Stimulated activated effector memory CD8-positive, alpha-beta T cell treated with anti-CD3 and anti-CD28 coated beads, Interleukin-12 subunit alpha, Interleukin-12 subunit beta, amount 100 ng/mL, for 72 hours (primary cell): ENCODE results near the gene KANSL1.

Experiments used
- ATAC-seq: fragments of 150-1000 bp; cut with Tn5 transposase; 2 replicates; pipeline ENCODE4 v1.10.0; 2021
- DNase-seq, 2 donors: peaks; one replicate each; pipeline ENCODE4 v3.0.0; 2021 to 2022; ENCODE audit warnings: low spot score in 2 of 2
- H3K27ac Mint-ChIP-seq: one replicate; pipeline ENCODE4 v1.8.0; 2022; ENCODE audit warnings: mild to moderate bottlenecking, mixed read lengths
- H3K36me3 Mint-ChIP-seq: one replicate; pipeline ENCODE4 v1.8.0; 2022; ENCODE audit warnings: mild to moderate bottlenecking, mixed read lengths
- H3K4me1 Mint-ChIP-seq: one replicate; pipeline ENCODE4 v1.8.0; 2022; ENCODE audit warnings: mixed read lengths
- H3K4me3 Mint-ChIP-seq: one replicate; pipeline ENCODE4 v1.8.0; 2022; ENCODE audit warnings: mild to moderate bottlenecking, mixed read lengths
- H3K9me3 Mint-ChIP-seq: one replicate; pipeline ENCODE4 v1.8.0; 2022; ENCODE audit warnings: mixed read lengths

The KANSL1 gene

DNA sequence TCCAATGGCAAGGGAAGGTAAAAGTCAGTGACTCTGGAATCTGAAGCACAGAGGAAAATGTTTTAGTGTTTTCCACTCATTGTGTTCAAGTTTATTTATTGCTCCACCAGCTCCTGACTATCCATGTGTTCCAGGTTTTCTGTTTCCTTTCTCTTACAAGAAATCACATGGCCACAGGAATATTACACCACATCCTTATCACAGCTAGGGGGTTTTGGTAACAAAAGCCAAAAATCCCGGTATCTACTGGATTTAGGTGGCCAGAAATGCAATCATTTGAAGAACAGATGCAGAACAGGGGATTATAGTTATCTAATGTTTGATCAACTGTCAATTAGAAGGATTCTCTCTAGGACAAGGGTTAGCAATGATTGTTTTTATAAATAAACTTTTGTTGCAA lies 146.3 kb downstream of the KANSL1 start:
- peak overlapping the region; percentile 40 for H3K27ac Mint-ChIP-seq
- peaks cover 100% of the 10 kb centered on the region for H3K36me3 Mint-ChIP-seq
- ATAC-seq (no peak), DNase-seq (no peak)
- H3K4me3 Mint-ChIP-seq = no peak overlapping the region
- H3K4me1 Mint-ChIP-seq = peaks cover 36% of the 10 kb centered on the region
- H3K9me3 Mint-ChIP-seq = no peaks in the 10 kb centered on the region

DNA sequence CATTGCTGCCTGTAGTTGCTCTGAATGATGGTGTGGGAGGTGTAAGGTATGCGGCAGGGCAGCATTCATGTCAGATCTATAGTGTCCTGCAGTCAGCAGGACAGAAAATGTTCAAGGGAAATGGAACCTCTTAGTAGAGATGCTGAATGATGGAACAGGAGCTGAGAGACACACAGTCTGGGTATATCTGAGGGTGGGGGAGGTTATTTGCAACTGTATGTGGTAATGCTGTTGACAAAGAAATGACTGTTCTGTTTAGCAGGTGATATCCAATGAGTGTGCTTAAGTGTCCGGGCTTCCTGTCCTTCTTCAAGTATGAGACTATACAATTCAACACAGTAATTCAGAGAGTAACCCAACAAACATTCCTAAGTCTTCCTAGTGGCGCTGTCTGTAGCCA lies 147.6 kb downstream of the KANSL1 start:
- Mint-ChIP-seq H3K9me3 (no peaks in the 10 kb centered on the region), H3K27ac (peak overlapping the region; percentile 2), H3K4me1 (peaks cover 23% of the 10 kb centered on the region), H3K4me3 (no peak overlapping the region), H3K36me3 (peaks cover 100% of the 10 kb centered on the region)
- ATAC-seq = peak; percentile 85
- no peak for DNase-seq

DNA sequence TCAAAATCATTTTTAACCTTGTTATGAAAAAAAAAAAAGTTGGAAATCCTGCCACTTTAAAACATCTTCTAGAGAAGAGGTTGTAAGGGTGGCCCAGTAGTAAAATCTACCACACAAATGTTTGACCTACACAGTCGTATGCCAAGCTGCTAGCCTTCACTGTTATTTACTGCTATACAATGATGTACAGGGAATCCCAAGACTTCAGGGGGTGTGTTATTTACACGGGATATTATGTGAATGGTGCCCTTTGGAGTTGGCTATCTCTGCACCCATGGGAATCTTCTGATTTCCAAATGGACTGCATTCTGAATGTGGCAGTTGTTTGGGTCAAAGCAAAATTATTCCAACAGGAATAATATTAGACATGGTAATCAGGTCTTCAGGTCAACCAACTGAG lies 148.2 kb downstream of the KANSL1 start:
- Mint-ChIP-seq H3K36me3 (peaks cover 100% of the 10 kb centered on the region), H3K4me1 (peaks cover 19% of the 10 kb centered on the region), H3K4me3 (no peak overlapping the region), H3K27ac (peak overlapping the region; percentile 52), H3K9me3 (no peaks in the 10 kb centered on the region)
- no peak for DNase-seq
- no peak for ATAC-seq

DNA sequence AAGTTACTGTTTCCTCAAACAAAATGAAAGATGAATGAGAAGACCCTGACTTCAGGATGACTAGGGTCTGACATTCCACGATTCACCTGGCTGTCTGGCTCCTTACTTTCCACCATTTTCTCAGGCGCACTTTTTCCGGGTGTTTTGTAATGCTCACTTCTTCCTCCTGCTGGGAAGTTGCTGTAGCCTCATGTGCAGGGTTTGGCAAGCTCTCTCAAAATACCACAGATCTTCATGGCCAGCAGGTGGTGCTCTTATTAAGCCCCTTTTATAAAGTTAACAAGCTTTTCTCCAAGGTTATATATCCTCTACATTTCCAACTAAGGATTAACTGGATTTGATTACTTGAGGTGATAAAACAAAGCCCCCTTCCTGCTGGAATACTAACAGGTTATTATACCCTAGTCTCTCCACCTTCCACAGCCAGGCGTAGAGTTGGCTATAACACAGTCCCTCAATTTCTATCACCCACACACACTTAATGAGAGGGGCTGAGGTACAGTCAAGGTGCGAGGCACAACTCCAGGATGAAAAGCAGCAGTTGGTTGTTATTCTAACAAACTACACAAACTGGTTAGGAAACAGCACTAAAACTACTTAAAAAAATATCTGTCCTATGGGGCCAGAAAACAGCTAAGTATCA lies 148.8 kb downstream of the KANSL1 start:
- DNase-seq (peak; percentile 20 to 58), ATAC-seq (peak; percentile 51)
- H3K9me3 Mint-ChIP-seq = no peaks in the 10 kb centered on the region
- H3K27ac Mint-ChIP-seq = peak overlapping the region; percentile 52
- peaks cover 100% of the 10 kb centered on the region for H3K36me3 Mint-ChIP-seq
- H3K4me1 Mint-ChIP-seq = peaks cover 19% of the 10 kb centered on the region
- no peak overlapping the region for H3K4me3 Mint-ChIP-seq

DNA sequence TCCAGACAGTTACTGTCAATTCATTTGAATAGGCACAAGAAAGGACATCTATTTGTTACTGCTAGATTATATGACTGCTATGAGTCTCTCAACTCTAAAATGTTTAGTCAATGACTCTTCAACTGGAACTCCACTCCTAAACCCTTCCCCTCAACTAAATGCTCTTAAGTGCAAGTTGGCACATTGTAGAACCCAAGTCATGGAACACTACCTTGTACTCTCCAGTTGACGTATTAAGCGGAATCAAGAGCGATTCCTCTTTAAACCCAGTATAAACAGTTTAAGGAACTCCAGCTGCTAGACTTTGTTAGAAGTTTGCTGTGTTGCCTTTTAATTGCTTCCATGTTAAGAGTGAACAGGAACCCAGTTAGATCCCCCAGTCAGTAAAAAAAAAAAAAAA lies 149.6 kb downstream of the KANSL1 start:
- Mint-ChIP-seq H3K4me3 (no peak overlapping the region), H3K4me1 (peaks cover 19% of the 10 kb centered on the region), H3K27ac (peak overlapping the region; percentile 52), H3K9me3 (no peaks in the 10 kb centered on the region), H3K36me3 (peaks cover 100% of the 10 kb centered on the region)
- no peak for DNase-seq
- no peak for ATAC-seq

DNA sequence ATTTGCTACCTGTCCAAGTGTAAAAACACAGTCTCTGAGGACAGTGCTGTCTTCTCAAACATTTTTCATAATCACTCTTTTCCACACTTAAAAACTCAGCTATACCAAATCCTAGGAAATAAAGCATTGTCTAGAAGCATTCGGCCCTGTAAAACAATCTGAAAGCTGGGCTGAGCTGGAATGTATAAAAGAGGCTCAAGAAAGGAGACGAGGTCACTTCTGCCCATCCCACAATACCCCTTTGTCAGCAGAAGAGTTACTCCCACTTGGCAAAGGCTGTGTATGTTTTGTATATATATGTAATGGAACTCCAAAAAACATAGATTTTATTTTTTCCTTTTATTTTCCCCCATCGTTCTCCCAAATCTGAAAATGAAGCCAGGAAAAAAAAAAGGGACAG lies 150.3 kb downstream of the KANSL1 start:
- Mint-ChIP-seq H3K9me3 (no peaks in the 10 kb centered on the region), H3K4me3 (no peak overlapping the region), H3K36me3 (peaks cover 100% of the 10 kb centered on the region), H3K27ac (no peak overlapping the region), H3K4me1 (peaks cover 26% of the 10 kb centered on the region)
- no peak for DNase-seq
- ATAC-seq = no peak

DNA sequence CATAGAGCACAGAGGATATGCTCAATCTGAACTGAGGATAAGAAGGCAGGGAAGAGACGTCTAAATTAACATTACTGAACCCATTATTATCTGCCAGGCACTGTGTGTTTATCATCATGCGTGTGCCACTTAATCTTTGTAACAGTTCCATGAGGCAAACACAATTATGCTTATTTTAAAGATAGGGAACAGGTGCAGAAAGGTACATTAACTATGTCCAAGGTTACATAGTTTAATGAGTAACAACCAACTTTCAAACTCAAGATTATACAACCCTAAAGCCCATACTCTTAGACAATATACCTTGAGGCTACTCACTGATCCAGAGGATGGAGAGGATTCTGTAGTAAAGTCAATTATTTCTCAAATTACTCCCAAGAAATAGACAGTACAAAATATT lies 151.0 kb downstream of the KANSL1 start:
- H3K4me3 Mint-ChIP-seq = no peak overlapping the region
- H3K9me3 Mint-ChIP-seq = no peaks in the 10 kb centered on the region
- H3K27ac Mint-ChIP-seq = no peak overlapping the region
- ATAC-seq (no peak), DNase-seq (no peak)
- H3K4me1 Mint-ChIP-seq = peaks cover 27% of the 10 kb centered on the region
- peaks cover 100% of the 10 kb centered on the region for H3K36me3 Mint-ChIP-seq

DNA sequence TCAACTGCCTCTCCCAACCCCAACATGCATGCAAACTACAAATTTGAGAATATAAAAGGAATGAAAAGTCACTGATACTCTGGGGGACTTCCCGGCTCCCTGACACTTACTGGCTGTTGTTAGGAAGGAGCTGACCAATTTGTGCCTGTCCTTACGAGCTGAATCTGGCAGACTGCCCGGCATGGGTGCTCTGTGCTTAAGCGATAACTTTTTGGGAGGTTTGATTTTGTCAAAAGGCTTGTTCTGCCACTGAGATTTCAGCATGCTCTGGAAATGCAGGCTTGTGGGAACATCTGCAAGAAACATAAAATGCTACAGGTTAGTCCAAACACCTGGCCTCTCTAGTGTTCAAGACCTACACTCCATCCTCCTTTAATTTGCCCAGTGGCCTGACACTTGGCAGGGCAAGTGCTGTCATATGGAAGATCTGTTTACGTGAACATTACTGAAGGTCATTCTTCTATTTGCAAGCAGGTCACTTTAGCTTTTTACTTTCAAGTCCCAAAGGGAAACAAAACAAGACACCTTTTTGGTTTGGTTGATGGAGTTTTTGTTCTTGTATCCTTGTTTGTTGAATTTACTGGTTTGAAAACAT lies 153.5 kb downstream of the KANSL1 start:
- no peak for ATAC-seq
- H3K9me3 Mint-ChIP-seq = no peaks in the 10 kb centered on the region
- peaks cover 25% of the 10 kb centered on the region for H3K4me1 Mint-ChIP-seq
- peaks cover 99% of the 10 kb centered on the region for H3K36me3 Mint-ChIP-seq
- no peak for DNase-seq
- H3K27ac Mint-ChIP-seq = peak overlapping the region; percentile 29
- no peak overlapping the region for H3K4me3 Mint-ChIP-seq

DNA sequence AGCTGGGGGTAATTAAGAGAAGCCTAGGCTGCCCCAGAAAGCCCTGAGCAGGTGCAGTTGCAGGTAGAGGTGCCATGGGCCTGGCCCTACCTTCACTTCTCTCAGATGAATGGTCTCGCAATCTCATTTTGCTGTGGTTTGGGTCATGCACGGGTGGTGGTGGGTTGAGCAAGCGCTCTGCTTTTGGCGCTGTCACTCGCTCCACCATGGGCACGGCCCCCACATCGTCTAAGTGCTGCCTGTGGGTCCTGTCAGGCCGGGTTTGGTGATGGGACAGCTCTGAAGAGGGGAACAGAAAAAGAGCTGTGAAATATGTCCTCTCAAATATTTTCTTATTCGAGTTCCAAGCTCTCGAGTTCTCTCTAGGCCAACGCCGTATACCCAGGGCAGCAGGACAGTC lies 154.3 kb downstream of the KANSL1 start:
- H3K36me3 Mint-ChIP-seq = peaks cover 99% of the 10 kb centered on the region
- peak overlapping the region; percentile 29 for H3K27ac Mint-ChIP-seq
- DNase-seq (no peak), ATAC-seq (no peak)
- no peaks in the 10 kb centered on the region for H3K9me3 Mint-ChIP-seq
- H3K4me3 Mint-ChIP-seq = no peak overlapping the region
- H3K4me1 Mint-ChIP-seq = peaks cover 19% of the 10 kb centered on the region

DNA sequence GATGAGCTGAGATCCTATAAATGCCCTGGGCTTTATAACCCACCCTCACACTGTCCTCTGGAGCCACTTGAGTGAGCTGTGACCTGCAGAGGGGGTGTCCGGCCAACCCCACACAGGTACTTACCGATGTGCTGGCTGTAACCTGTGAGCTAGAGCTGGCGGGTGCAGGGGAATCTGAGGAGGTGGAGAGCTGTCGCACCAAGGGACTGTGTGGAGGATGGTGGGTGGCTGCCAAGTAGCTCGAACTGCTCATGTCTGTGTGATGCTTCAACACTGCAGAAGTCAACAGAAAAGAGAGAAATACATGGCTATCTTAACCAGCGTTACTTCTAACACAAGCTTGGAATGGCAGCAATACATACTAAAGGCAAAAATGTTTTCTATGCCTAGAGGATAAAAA lies 154.8 kb downstream of the KANSL1 start:
- H3K27ac Mint-ChIP-seq = peak overlapping the region; percentile 78
- ATAC-seq (no peak), DNase-seq (no peak)
- H3K4me3 Mint-ChIP-seq = no peak overlapping the region
- no peaks in the 10 kb centered on the region for H3K9me3 Mint-ChIP-seq
- peaks cover 99% of the 10 kb centered on the region for H3K36me3 Mint-ChIP-seq
- H3K4me1 Mint-ChIP-seq = peaks cover 19% of the 10 kb centered on the region

DNA sequence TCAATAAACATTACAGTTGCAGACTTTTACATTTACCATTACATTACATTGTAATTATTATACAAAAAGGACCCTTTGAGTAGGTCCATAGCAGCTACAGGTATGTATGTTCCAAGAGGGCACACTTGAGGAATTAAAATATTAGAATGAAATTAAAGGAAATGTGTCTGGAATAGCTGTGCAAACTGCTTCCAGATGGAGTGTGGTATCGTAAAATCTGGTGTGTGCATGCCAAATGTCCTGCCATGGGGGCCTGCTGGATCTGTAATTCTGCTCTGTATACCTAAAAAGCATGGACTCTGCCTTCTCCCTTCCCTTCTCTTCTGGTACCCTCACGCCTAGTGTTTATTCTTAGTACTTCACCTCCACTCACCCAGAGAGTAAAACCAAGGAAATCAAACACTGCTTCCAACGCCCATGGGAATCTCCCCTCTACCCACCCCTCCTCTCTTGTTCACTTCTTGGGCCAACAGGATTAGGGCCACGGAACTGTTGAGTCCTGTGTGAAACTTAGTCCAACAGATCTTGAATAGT lies 155.4 kb downstream of the KANSL1 start:
- ATAC-seq = no peak
- Mint-ChIP-seq H3K27ac (peak overlapping the region; percentile 78), H3K9me3 (no peaks in the 10 kb centered on the region), H3K36me3 (peaks cover 99% of the 10 kb centered on the region), H3K4me3 (no peak overlapping the region), H3K4me1 (peaks cover 19% of the 10 kb centered on the region)
- DNase-seq = no peak

DNA sequence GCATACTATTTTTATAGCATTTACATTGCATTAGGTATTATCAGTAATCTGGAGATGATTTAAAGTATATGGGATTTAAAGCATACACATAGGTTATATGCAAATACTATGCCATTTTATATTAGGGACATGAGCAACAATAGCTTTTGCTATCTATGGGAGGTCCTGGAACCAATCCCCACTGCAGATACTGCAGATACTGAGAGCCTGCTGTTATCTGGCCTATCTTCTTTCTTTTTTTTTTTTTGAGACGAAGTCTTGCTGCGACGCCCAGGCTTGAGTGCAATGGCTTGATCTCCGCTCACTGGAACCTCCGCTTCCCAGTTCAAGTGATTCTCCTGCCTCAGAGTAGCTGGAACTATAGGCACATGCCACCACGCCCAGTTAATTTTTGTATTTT lies 156.7 kb downstream of the KANSL1 start:
- Mint-ChIP-seq H3K36me3 (peaks cover 99% of the 10 kb centered on the region), H3K9me3 (no peaks in the 10 kb centered on the region), H3K4me1 (peaks cover 19% of the 10 kb centered on the region), H3K27ac (peak overlapping the region; percentile 44), H3K4me3 (no peak overlapping the region)
- ATAC-seq = no peak
- DNase-seq = no peak

- Mint-ChIP-seq H3K4me1 (peaks cover 23% of the 10 kb centered on the region), H3K9me3 (no peaks in the 10 kb centered on the region), H3K4me3 (no peak overlapping the region), H3K27ac (peak overlapping the region; percentile 60), H3K36me3 (peaks cover 99% of the 10 kb centered on the region)
- DNase-seq = no peak
- peak; percentile 71 for ATAC-seq
Observed at GRCh38 chr17:46035112-46035818, 158.0 kb downstream of the KANSL1 start.

GRCh38 chr17:46033392-46033791 lies 159.8 kb downstream of the KANSL1 start:
- Mint-ChIP-seq H3K27ac (no peak overlapping the region), H3K36me3 (peaks cover 99% of the 10 kb centered on the region)
- no peak for DNase-seq

DNA sequence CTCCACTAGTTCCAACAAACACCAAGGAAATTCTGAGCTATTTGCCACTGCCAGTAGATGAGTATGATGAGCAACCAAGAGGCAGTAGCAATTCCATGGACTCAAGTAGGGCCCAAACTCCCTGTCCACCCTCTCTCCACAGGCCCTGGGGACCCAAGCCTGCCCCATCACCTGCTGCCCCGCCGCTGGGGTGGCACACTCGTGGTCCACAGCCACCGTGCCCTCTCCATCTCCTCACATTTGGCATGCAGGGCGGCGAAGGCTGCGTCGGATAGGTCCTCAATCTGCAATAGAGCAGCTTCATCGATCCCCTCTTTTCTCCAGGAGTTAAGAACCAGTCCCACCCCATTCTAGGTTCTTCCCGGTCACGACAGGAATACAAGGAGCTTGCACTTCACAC lies 160.3 kb downstream of the KANSL1 start:
- Mint-ChIP-seq H3K4me1 (peaks cover 26% of the 10 kb centered on the region), H3K4me3 (no peak overlapping the region), H3K27ac (no peak overlapping the region), H3K9me3 (no peaks in the 10 kb centered on the region), H3K36me3 (peaks cover 99% of the 10 kb centered on the region)
- ATAC-seq = no peak
- no peak for DNase-seq

More at GRCh38 chr17:46033392-46033791, 159.8 kb downstream of the KANSL1 start:
- Mint-ChIP-seq H3K4me1 (peaks cover 30% of the 10 kb centered on the region), H3K9me3 (no peaks in the 10 kb centered on the region), H3K4me3 (no peak overlapping the region)
- ATAC-seq = no peak

GRCh38 chr17:46031920-46032319 lies 161.3 kb downstream of the KANSL1 start:
- ATAC-seq = no peak
- Mint-ChIP-seq H3K9me3 (no peaks in the 10 kb centered on the region), H3K4me1 (peaks cover 35% of the 10 kb centered on the region), H3K36me3 (peaks cover 96% of the 10 kb centered on the region), H3K27ac (no peak overlapping the region), H3K4me3 (no peak overlapping the region)
- DNase-seq = no peak
